Gastrocnemius medialis (tissue), 4 donors: Measurements from ENCODE around the gene TBX5. TPM values are rescaled to one million over a fixed set of nuclear protein-coding genes. Genes with fewer than 3 reads are reported as not detected.

Source experiments
- ATAC-seq, 2 donors: fragments of 150-250 bp; one replicate each; pipeline ENCODE4 v1.9.1; 2016
- DNase-seq, 2 donors: peaks; one replicate each; pipeline ENCODE4 v3.0.0-alpha.2; 2019
- H3K27ac ChIP-seq, 4 donors: fragments of 200-600 bp; sonication (generic); 1 replicate in 1 of 4; 2 replicates in 3 of 4; pipeline ENCODE4 v1.5.1; 2016 to 2018; ENCODE audit warnings: mild to moderate bottlenecking in 2 of 4, moderate library complexity in 1 of 4
- H3K27me3 ChIP-seq, 3 donors: fragments of 200-600 bp; sonication (generic) in 2 of 3; 1 replicate in 1 of 3; 2 replicates in 2 of 3; pipeline versions ENCODE4 v1.5.1 to v1.6.0; 2016 to 2019; ENCODE audit warnings: mild to moderate bottlenecking in 1 of 3, moderate library complexity in 1 of 3
- H3K36me3 ChIP-seq, 2 donors: fragments of 200-600 bp; sonication (generic) in 1 of 2; one replicate each; pipeline ENCODE4 v1.5.1; 2017 to 2018
- H3K4me1 ChIP-seq, 2 donors: fragments of 200-600 bp; sonication (generic) in 1 of 2; one replicate each; pipeline ENCODE4 v1.5.1; 2016 to 2017; ENCODE audit warnings: mild to moderate bottlenecking in 2 of 2
- H3K4me3 ChIP-seq, 4 donors: fragments of 200-600 bp; sonication (generic) in 3 of 4; 1 replicate in 1 of 4; 2 replicates in 3 of 4; pipeline ENCODE4 v1.5.1; 2016 to 2019; ENCODE audit warnings: mild to moderate bottlenecking in 2 of 4
- H3K9me3 ChIP-seq, 3 donors: fragments of 200-600 bp; sonication (generic) in 2 of 3; 1 replicate in 1 of 3; 2 replicates in 2 of 3; pipeline ENCODE4 v1.5.1; 2016 to 2019
- POLR2A ChIP-seq, 2 donors: fragments of 450-650 bp; IDR thresholded peaks; one replicate each; pipeline ENCODE4 v1.6.1; 2017; ENCODE audit warnings: antibody characterized with exemption in 2 of 2, mild to moderate bottlenecking in 2 of 2, moderate library complexity in 2 of 2
- in situ Hi-C, 4 donors: fragments of 200-750 bp; cut with MboI; loops; one replicate each; pipeline versions ENCODE4 v1.15.0 to v1.8.0; 2017; ENCODE audit warnings: low sequenced_read_pairs in 4 of 4
- intact Hi-C: fragments of 100-400 bp; cut with DNase I; formaldehyde crosslinking; loops from one replicate; pipeline ENCODE4 v1.15.1; 2023; ENCODE audit warnings: low total_unique reads
- total RNA-seq, 4 donors: library from RNA; depleted of rRNA; stranded (reverse); fragments of >200 nt; gene quantifications; one replicate each; pipeline versions ENCODE4 v1.1.0 to v1.2.3, GENCODE V29; 2016
- TF ChIP-seq, protein P1 (sequence below), 5 experiments: fragments of 450-650 bp in 3 of 5; fragments of 200-600 bp in 2 of 5; sonication (generic) in 2 of 5; IDR thresholded peaks in 4 of 5; conservative IDR thresholded peaks in 1 of 5; 1 replicate in 4 of 5; 2 replicates in 1 of 5; pipeline ENCODE4 v1.5.1; 2016 to 2019; ENCODE audit warnings: antibody characterized with exemption in 5 of 5, mild to moderate bottlenecking in 3 of 5, moderate library complexity in 3 of 5

TBX5 gene
- total RNA-seq, 4 donors from 2014 or later: not detected

DNA sequence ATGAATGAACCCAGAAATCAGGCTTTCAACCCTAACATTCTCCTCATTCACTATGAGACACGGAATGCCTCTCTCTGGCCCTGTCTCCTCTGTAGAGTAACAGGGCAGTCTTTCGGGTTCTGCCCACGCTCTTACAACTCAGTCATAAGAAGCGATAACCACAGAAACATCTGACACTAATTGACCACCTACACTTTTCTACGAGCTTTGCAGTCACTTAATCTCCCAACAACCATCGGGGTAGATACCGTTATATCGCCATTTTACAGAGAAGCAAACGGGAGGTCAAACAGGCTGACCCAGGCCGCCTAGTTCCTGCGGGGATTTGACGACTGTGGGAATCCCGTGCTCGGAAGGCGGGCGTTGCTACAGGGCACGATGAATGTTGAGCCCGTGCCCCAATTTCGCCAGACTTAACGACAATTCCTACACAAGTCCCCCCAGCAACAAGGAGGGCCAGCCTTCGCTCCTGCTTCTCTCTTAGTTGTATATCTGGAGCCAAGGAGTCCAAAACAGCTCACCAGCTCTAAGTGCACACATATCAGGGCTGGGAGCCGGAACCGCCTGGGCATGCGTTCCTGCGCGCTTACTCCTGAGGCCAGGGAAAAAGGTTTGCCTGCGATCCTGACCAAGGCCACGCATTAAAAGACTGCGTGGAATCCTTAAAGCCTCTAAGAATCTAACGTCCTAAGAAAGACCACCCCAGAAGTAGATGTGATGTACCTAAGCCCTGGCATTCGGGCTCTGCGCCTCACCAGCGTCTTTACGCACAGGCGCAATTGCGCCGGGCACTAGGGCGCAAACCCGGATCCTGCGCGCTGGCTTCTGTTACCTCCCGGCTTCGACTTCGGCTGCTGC lies 38.7 kb upstream of the TBX5 start:
- ATAC-seq (no peak), DNase-seq (no peak)
- intact Hi-C loops: no loop called here
- H3K9me3 ChIP-seq: no peaks in the 10 kb centered on the region
- no peaks in the 10 kb centered on the region for H3K36me3 ChIP-seq
- H3K27ac ChIP-seq: no peak overlapping the region
- H3K4me3 ChIP-seq: no peak overlapping the region
- in situ Hi-C loops: no loop called here
- no peaks in the 10 kb centered on the region for H3K4me1 ChIP-seq
- peaks cover 71 to 84% (median 77%) of the 10 kb centered on the region in 3 donors for H3K27me3 ChIP-seq
- TF ChIP-seq, protein P1, sequence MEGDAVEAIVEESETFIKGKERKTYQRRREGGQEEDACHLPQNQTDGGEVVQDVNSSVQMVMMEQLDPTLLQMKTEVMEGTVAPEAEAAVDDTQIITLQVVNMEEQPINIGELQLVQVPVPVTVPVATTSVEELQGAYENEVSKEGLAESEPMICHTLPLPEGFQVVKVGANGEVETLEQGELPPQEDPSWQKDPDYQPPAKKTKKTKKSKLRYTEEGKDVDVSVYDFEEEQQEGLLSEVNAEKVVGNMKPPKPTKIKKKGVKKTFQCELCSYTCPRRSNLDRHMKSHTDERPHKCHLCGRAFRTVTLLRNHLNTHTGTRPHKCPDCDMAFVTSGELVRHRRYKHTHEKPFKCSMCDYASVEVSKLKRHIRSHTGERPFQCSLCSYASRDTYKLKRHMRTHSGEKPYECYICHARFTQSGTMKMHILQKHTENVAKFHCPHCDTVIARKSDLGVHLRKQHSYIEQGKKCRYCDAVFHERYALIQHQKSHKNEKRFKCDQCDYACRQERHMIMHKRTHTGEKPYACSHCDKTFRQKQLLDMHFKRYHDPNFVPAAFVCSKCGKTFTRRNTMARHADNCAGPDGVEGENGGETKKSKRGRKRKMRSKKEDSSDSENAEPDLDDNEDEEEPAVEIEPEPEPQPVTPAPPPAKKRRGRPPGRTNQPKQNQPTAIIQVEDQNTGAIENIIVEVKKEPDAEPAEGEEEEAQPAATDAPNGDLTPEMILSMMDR (IDR thresholded peaks at IDR 0.05 in 4 of 5, conservative IDR thresholded peaks at IDR 0.05 in 1 of 5): no peak
- no peak for TF ChIP-seq POLR2A (IDR thresholded peaks at IDR 0.05)

DNA sequence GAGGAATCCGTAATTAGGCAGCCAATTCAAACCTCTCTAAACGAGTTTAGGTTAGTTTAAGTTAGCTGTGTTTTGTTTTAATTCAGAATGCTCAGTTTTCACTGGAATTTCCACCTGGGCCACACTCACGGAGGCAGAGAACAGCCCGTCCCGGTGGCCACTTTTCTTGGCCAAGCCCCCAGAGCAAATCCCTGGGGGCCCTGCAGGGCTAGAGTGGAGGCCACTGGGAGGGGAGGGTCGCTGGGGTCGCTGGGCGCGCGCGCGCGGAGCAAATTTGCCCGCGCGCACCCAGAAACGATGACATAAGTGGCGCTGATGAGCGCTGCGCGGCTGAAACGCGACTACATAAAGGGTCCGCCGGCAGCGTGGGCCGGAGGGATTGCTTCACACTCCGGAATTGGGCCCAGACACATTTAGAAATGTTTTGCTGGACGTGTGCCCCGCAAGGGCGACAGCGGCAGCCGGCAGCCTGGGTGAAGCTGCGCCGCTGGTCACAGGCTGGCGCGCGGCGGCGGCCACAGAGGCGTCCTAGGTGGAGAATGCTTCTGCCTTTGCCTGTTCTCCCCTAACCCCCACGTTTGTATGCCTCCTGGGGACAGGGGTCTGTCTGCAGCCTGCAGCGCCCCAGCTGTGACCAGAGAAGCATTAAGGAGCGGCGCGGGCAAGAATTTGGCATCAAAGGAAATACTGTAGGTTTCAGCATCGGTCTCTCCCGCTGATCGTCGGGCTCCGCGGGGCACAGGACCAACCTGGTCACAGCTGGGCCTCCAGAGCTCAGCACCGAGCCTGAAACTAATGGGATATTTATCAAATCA lies 37.9 kb upstream of the TBX5 start:
- Histone ChIP-seq H3K36me3 (no peaks in the 10 kb centered on the region), H3K4me3 (no peak overlapping the region), H3K27ac (no peak overlapping the region), H3K4me1 (no peaks in the 10 kb centered on the region), H3K9me3 (no peaks in the 10 kb centered on the region), H3K27me3 (peaks cover 71 to 92% (median 84%) of the 10 kb centered on the region in 3 donors)
- TF ChIP-seq POLR2A (IDR thresholded peaks at IDR 0.05): no peak
- TF ChIP-seq, protein P1 (IDR thresholded peaks at IDR 0.05 in 4 of 5, conservative IDR thresholded peaks at IDR 0.05 in 1 of 5): no peak
- intact Hi-C loops (no loop called here), in situ Hi-C loops (no loop called here)
- DNase-seq (no peak), ATAC-seq (no peak)

DNA sequence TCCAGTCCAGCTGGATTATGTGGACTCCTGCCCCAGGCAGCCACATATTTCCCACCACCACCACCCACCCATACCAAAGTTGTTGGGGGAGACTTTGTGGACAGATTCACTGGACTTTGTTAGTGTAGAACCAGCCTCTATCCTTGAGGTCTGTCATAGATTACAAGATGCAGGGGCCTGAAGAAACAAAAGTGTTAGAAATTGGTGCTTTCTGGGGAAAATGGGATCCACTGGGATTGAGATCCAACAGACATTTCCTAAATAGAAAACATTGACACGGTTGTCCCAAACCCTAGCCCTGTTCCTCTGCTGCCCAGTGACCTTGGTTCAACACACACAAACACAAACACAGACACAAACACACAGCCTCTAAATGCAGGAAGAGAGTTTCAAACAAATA lies 36.6 kb upstream of the TBX5 start:
- no peak overlapping the region for H3K27ac ChIP-seq
- in situ Hi-C loops: no loop called here
- peaks cover 73 to 95% (median 91%) of the 10 kb centered on the region in 3 donors for H3K27me3 ChIP-seq
- no peak overlapping the region for H3K4me3 ChIP-seq
- H3K4me1 ChIP-seq: no peaks in the 10 kb centered on the region
- ATAC-seq: no peak
- TF ChIP-seq, protein P1 (IDR thresholded peaks at IDR 0.05 in 4 of 5, conservative IDR thresholded peaks at IDR 0.05 in 1 of 5): no peak
- TF ChIP-seq POLR2A (IDR thresholded peaks at IDR 0.05): no peak
- no peaks in the 10 kb centered on the region for H3K9me3 ChIP-seq
- intact Hi-C loops: no loop called here
- DNase-seq: no peak
- no peaks in the 10 kb centered on the region for H3K36me3 ChIP-seq

DNA sequence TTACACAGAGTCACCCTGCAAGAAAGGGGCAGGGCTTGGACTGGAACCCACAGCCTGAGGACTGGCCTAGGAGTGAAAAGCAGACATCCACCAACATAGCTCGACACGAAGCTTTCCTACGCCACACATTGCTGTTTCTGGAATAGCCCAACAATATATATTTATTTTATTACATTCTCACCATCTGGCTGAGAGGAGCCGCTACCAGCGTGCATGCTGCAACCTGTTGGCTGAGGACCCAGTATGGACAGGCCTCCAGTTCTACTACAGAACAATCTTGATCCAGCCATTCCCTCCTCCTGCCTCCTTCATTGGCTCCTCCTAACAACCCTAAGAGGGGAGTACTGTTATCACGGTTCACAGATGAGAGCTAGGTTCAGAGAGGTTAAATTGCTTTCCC lies 35.6 kb upstream of the TBX5 start:
- DNase-seq (no peak), ATAC-seq (no peak)
- Histone ChIP-seq H3K27ac (no peak overlapping the region), H3K4me3 (no peak overlapping the region), H3K36me3 (no peaks in the 10 kb centered on the region), H3K27me3 (peaks cover 67 to 95% (median 83%) of the 10 kb centered on the region in 3 donors), H3K4me1 (no peaks in the 10 kb centered on the region), H3K9me3 (no peaks in the 10 kb centered on the region)
- intact Hi-C loops (no loop called here), in situ Hi-C loops (no loop called here)
- TF ChIP-seq, protein P1 (IDR thresholded peaks at IDR 0.05 in 4 of 5, conservative IDR thresholded peaks at IDR 0.05 in 1 of 5): no peak
- no peak for TF ChIP-seq POLR2A (IDR thresholded peaks at IDR 0.05)
